HG02588 (cell line): Measurements from ENCODE around the gene IL2RA.
"Not testable (repeated sequence)": the region's sequence is repeated elsewhere in the genome, so short reads cannot be mapped to it uniquely, and the experiment has no call there.

Experiments used
- ATAC-seq: cut with Tn5 transposase; IDR thresholded peaks from one replicate; pipeline ENCODE4 v1.9.1; 2021; ENCODE audit warnings: mild to moderate bottlenecking, moderate library complexity; ENCODE audit not compliant: unreplicated experiment

IL2RA gene

GRCh38 chr10:6083523-6084475, 21.6 kb upstream of the IL2RA start:
- no peak for ATAC-seq

- ATAC-seq = no peak
Measured at GRCh38 chr10:6082496-6083395, 20.6 kb upstream of the IL2RA start.

GRCh38 chr10:6080417-6080973, 18.3 kb upstream of the IL2RA start:
- no peak for ATAC-seq

- ATAC-seq = no peak
Measured at GRCh38 chr10:6079044-6079443, 16.9 kb upstream of the IL2RA start.

GRCh38 chr10:6077071-6077675, 15.0 kb upstream of the IL2RA start:
- no peak for ATAC-seq

GRCh38 chr10:6074489-6075301, 12.5 kb upstream of the IL2RA start:
- no peak for ATAC-seq

- peak; percentile 59 for ATAC-seq
Measured at GRCh38 chr10:6072215-6072934, 10.2 kb upstream of the IL2RA start.

GRCh38 chr10:6071181-6072175, 9.3 kb upstream of the IL2RA start:
- ATAC-seq = no peak

GRCh38 chr10:6070660-6071059, 8.5 kb upstream of the IL2RA start:
- no peak for ATAC-seq

GRCh38 chr10:6069081-6069931, 7.1 kb upstream of the IL2RA start:
- no peak for ATAC-seq

- no peak for ATAC-seq
Measured at GRCh38 chr10:6068422-6068821, 6.3 kb upstream of the IL2RA start.

GRCh38 chr10:6068006-6068405, 5.8 kb upstream of the IL2RA start:
- ATAC-seq = no peak

- ATAC-seq = no peak
Measured at GRCh38 chr10:6067457-6067856, 5.3 kb upstream of the IL2RA start.

GRCh38 chr10:6065835-6066234, 3.7 kb upstream of the IL2RA start:
- no peak for ATAC-seq

GRCh38 chr10:6065406-6065805, 3.2 kb upstream of the IL2RA start:
- ATAC-seq = no peak

- not testable (repeated sequence) for ATAC-seq
Measured at GRCh38 chr10:6064726-6065125, 2.6 kb upstream of the IL2RA start.

- no peak for ATAC-seq
Measured at GRCh38 chr10:6064119-6064518, 2.0 kb upstream of the IL2RA start.
